Suprapubic skin (tissue), 4 donors: ENCODE measurements around the gene COG5. TPM values are rescaled to one million over a fixed set of nuclear protein-coding genes. Genes with fewer than 3 reads are reported as not detected.

Experiments
- DNase-seq, 2 donors: peaks; one replicate each; pipeline ENCODE4 v3.0.0-alpha.2; 2019; ENCODE audit warnings: low spot score in 2 of 2
- H3K27ac ChIP-seq: fragments of 200-600 bp; sonication (generic); one replicate; pipeline ENCODE4 v1.5.1; 2019
- H3K27me3 ChIP-seq: fragments of 200-600 bp; sonication (generic); one replicate; pipeline ENCODE4 v1.5.1; 2019
- H3K36me3 ChIP-seq: fragments of 200-600 bp; sonication (generic); one replicate; pipeline ENCODE4 v1.5.1; 2019
- H3K4me1 ChIP-seq: fragments of 200-600 bp; sonication (generic); one replicate; pipeline ENCODE4 v1.5.1; 2019
- H3K4me3 ChIP-seq: fragments of 200-600 bp; sonication (generic); one replicate; pipeline ENCODE4 v1.5.1; 2019; ENCODE audit warnings: mild to moderate bottlenecking
- H3K9me3 ChIP-seq: fragments of 200-600 bp; sonication (generic); one replicate; pipeline ENCODE4 v1.5.1; 2019
- CTCF ChIP-seq, 2 donors: fragments of 200-600 bp in 1 of 2; fragments of 450-650 bp in 1 of 2; sonication (generic) in 1 of 2; IDR thresholded peaks; one replicate each; pipeline ENCODE4 v1.5.1; 2016 to 2019; ENCODE audit warnings: antibody characterized with exemption in 2 of 2, mild to moderate bottlenecking in 1 of 2, moderate library complexity in 1 of 2
- EP300 ChIP-seq: sonication (generic); formaldehyde crosslinking; IDR thresholded peaks from one replicate; pipeline ENCODE4 v1.6.1; 2017; ENCODE audit warnings: antibody characterized with exemption
- POLR2A ChIP-seq, 2 donors: fragments of 450-650 bp; IDR thresholded peaks; one replicate each; pipeline ENCODE4 v1.6.1; 2017; ENCODE audit warnings: antibody characterized with exemption in 2 of 2, mild to moderate bottlenecking in 2 of 2, moderate library complexity in 2 of 2
- POLR2AphosphoS5 ChIP-seq, 3 donors: sonication (generic); formaldehyde crosslinking; IDR thresholded peaks; one replicate each; pipeline ENCODE4 v1.6.1; 2017; ENCODE audit warnings: antibody characterized with exemption in 3 of 3
- WGBS: methylation state at CpG from one replicate; pipeline ENCODE4 v1.1.5; 2018; 5-methylcytosine and 5-hydroxymethylcytosine counted together
- total RNA-seq, 4 donors: library from RNA; depleted of rRNA; stranded (reverse); fragments of >200 nt; gene quantifications; one replicate each; pipeline ENCODE4 v1.1.0, GENCODE V29; 2016

Gene COG5
- total RNA-seq, 4 donors from 2014 or later = 31.1 to 60.1 (median 53.7) TPM

DNA sequence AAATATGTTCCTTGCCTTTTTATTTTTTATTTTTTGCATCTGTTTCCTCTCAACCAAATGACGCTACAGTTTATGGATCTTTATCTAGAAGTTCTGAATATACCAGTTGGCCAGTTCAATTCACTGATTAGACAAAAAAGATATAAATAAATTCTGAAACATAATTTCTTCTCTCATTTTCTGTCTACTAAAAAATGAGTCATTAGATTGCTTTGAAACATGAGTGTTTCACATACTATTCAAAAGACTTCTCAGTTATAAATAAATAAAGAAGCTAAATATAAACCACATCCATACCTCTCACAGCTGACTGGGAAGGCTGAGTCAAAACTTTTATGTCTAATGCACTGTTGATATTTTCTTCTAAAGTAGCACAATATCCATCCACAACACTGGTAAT lies 191.4 kb downstream of the COG5 start:
- Histone ChIP-seq H3K36me3 (no peaks in the 10 kb centered on the region), H3K27me3 (no peaks in the 10 kb centered on the region), H3K9me3 (no peaks in the 10 kb centered on the region), H3K4me1 (no peaks in the 10 kb centered on the region), H3K4me3 (no peak overlapping the region), H3K27ac (no peak overlapping the region)
- TF ChIP-seq POLR2A (IDR thresholded peaks at IDR 0.05) (no peak), CTCF (IDR thresholded peaks at IDR 0.05) (no peak), EP300 (no peak), POLR2AphosphoS5 (IDR thresholded peaks at IDR 0.05) (no peak)
- 73% methylated on average over 1 of the region's 1 CpG for WGBS
- no peak for DNase-seq

DNA sequence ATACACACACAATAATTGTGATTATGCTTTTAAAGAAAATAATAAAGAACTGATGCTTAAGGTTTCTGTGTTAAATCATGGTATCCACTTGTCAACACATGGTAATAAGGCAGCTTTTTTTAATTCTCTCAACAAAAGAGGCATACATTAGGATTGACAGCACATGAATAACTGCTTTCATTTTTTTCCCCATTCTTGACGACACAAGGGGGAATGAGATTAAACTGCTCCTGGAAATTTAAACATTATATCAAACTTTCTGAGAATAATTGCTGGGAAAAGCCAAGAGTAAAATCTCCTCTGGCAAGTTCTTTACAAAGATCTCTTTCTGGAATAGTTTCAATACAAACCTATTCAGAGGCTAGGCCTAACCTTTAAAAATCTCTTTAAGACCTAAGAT lies 192.9 kb downstream of the COG5 start:
- Histone ChIP-seq H3K4me1 (no peaks in the 10 kb centered on the region), H3K9me3 (no peaks in the 10 kb centered on the region), H3K36me3 (no peaks in the 10 kb centered on the region), H3K4me3 (no peak overlapping the region), H3K27me3 (no peaks in the 10 kb centered on the region), H3K27ac (no peak overlapping the region)
- 64% methylated on average over 1 of the region's 1 CpG for WGBS
- no peak for DNase-seq
- no peak for TF ChIP-seq POLR2AphosphoS5 (IDR thresholded peaks at IDR 0.05)
- no peak for TF ChIP-seq POLR2A (IDR thresholded peaks at IDR 0.05)

DNA sequence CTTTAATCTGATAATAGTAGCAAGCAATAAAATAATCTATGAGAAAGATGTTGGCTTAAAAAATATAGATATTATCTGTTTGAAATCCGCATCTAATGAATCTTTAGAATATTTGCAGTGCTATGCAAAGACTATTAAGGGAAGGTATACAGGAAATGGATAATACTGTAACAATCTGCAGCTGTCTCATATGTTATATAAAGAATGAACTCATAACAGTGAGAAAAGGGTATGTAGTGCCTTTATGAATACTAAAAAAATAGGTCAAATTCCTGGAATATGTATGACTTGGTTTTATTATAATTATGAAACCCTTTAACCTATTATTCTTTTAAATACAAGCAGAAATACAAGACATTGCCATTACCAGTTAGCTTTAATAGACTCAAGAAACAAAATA lies 198.9 kb downstream of the COG5 start:
- H3K36me3 ChIP-seq = peaks cover 24% of the 10 kb centered on the region
- H3K27ac ChIP-seq = no peak overlapping the region
- no peaks in the 10 kb centered on the region for H3K27me3 ChIP-seq
- DNase-seq = no peak
- TF ChIP-seq POLR2A (IDR thresholded peaks at IDR 0.05) (no peak), POLR2AphosphoS5 (IDR thresholded peaks at IDR 0.05) (no peak)
- WGBS = 71% methylated on average over 1 of the region's 1 CpG
- H3K4me1 ChIP-seq = no peaks in the 10 kb centered on the region
- no peak overlapping the region for H3K4me3 ChIP-seq
- H3K9me3 ChIP-seq = no peaks in the 10 kb centered on the region

GRCh38 chr7:107359520-107360316 lies 204.0 kb downstream of the COG5 start:
- Histone ChIP-seq H3K36me3 (peaks cover 35% of the 10 kb centered on the region), H3K4me3 (no peak overlapping the region), H3K27me3 (no peaks in the 10 kb centered on the region), H3K27ac (no peak overlapping the region), H3K4me1 (no peaks in the 10 kb centered on the region), H3K9me3 (no peaks in the 10 kb centered on the region)
- TF ChIP-seq POLR2A (IDR thresholded peaks at IDR 0.05) = no peak
- TF ChIP-seq POLR2AphosphoS5 (IDR thresholded peaks at IDR 0.05) = no peak
- TF ChIP-seq EP300 = no peak
- no peak for TF ChIP-seq CTCF (IDR thresholded peaks at IDR 0.05)
- DNase-seq = no peak
- WGBS = 90% methylated on average over 9 of the region's 9 CpGs

DNA sequence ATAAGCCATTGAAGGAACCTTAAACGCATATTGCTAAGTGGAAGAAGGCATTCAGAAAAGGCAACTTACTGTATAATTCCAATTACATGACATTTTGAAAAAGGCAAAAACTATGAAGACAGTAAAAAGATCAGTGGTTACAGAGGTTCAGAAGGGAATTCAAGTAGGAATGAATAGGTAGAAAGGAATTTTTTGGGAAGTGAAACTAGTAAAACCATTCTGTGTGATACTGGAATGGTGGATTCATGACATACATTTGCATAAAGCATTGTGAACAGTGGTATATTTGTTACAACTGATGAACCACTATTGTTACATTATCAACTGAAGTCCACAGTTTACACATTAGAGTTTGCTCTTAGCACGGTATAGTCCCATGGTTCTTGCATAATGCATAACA lies 208.1 kb downstream of the COG5 start:
- H3K27me3 ChIP-seq = no peaks in the 10 kb centered on the region
- no peak for DNase-seq
- no peak overlapping the region for H3K27ac ChIP-seq
- H3K36me3 ChIP-seq = peaks cover 19% of the 10 kb centered on the region
- H3K4me1 ChIP-seq = no peaks in the 10 kb centered on the region
- WGBS = 96% methylated on average over 2 of the region's 2 CpGs
- no peak overlapping the region for H3K4me3 ChIP-seq
- H3K9me3 ChIP-seq = no peaks in the 10 kb centered on the region
- TF ChIP-seq CTCF (IDR thresholded peaks at IDR 0.05) (no peak), POLR2AphosphoS5 (IDR thresholded peaks at IDR 0.05) (no peak), EP300 (no peak), POLR2A (IDR thresholded peaks at IDR 0.05) (no peak)

- Histone ChIP-seq H3K4me3 (no peak overlapping the region), H3K9me3 (no peaks in the 10 kb centered on the region), H3K27ac (no peak overlapping the region), H3K27me3 (no peaks in the 10 kb centered on the region), H3K4me1 (no peaks in the 10 kb centered on the region), H3K36me3 (peaks cover 9% of the 10 kb centered on the region)
- TF ChIP-seq POLR2AphosphoS5 (IDR thresholded peaks at IDR 0.05) (no peak), POLR2A (IDR thresholded peaks at IDR 0.05) (no peak), EP300 (no peak), CTCF (IDR thresholded peaks at IDR 0.05) (no peak)
- DNase-seq = no peak
- WGBS = 100% methylated on average over 3 of the region's 3 CpGs
Measured at GRCh38 chr7:107354640-107355039, 209.1 kb downstream of the COG5 start.
